ENCODE measurements around the gene NT5C2. TPM values are rescaled to one million over a fixed set of nuclear protein-coding genes. Genes with fewer than 3 reads are reported as not detected.

The NT5C2 gene
- total and polyA plus RNA-seq, 2 of the 8 experiments (the other 6 are each of a cell fraction or from before 2014, with no cell fraction given): 35.2 to 106 TPM

DNA sequence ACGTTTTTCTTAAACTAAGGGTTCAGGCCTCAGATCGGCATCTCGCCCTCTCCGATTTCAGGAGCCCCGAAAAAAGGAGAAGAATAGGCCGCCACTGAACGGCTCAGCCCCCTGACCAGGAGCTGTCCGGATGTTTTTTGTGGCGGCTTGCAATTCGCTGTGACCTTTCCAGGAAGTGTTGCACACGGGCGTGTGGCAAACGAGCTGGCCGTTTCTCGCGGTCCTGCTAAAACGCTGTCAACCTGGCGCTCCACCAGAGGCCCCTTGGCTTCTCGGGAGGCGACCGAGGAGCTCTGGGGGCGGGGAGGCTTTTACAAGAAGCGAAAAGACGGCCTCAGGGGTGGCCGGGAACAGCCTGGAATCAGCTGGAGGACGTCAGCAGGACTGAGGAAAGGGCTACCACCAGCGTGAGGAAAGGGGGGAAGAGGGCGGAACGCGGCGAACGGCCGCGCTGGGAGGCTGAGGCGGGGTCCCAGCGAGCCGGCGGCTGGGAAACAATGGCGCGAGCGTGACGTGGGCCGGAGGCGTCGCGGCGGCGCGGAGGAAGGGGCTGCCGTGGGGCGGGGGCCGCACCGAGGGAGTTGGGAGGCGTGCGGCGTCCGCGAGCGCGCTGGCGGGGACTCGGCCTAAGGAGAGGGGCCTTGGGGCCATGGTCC is 493 bp downstream of the NT5C2 start (continued):
- TF ChIP-seq TAF7 (optimal IDR thresholded peaks at IDR 0.05; ENCODE audit: borderline replicate concordance, low read depth, low read length): peak; percentile 31
- TF ChIP-seq, protein P1, sequence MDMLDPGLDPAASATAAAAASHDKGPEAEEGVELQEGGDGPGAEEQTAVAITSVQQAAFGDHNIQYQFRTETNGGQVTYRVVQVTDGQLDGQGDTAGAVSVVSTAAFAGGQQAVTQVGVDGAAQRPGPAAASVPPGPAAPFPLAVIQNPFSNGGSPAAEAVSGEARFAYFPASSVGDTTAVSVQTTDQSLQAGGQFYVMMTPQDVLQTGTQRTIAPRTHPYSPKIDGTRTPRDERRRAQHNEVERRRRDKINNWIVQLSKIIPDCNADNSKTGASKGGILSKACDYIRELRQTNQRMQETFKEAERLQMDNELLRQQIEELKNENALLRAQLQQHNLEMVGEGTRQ (IDR thresholded peaks at IDR 0.05; ENCODE audit: low read length): no peak
- peak; percentile 50 for TF ChIP-seq PHF8 (conservative IDR thresholded peaks at IDR 0.05; ENCODE audit: low read depth, low read length)
- TF ChIP-seq CHD1 (IDR thresholded peaks at IDR 0.05; ENCODE audit: low read depth, low read length): no peak
- peak in 1 of 2 experiments; percentile 38; a peak in 1 of 4 replicates for TF ChIP-seq HDAC2 (IDR thresholded peaks at IDR 0.05; ENCODE audit: borderline replicate concordance in 1 of 2, low read depth in 2 of 2, low read length in 2 of 2)
- TF ChIP-seq EP300 (IDR thresholded peaks at IDR 0.05; ENCODE audit: borderline replicate concordance in 1 of 2, low read depth in 2 of 2, low read length in 2 of 2): no peak
- TF ChIP-seq TAF1 (IDR thresholded peaks at IDR 0.05; ENCODE audit: low read depth, low read length): peak; percentile 33; the same call in 1 of the 2 replicates
- no peak for TF ChIP-seq RFX5 (IDR thresholded peaks at IDR 0.05; ENCODE audit: borderline replicate concordance, low read depth, low read length)
- no peak for TF ChIP-seq BRCA1 (IDR thresholded peaks at IDR 0.05; ENCODE audit: low read depth, low read length)
- peak; percentile 85; the same call in 1 of the 2 replicates for TF ChIP-seq RBBP5 (IDR thresholded peaks at IDR 0.05; ENCODE audit: borderline replicate concordance, low read depth, low read length)
